ENCODE results near the gene PIN1.

The PIN1 gene

DNA sequence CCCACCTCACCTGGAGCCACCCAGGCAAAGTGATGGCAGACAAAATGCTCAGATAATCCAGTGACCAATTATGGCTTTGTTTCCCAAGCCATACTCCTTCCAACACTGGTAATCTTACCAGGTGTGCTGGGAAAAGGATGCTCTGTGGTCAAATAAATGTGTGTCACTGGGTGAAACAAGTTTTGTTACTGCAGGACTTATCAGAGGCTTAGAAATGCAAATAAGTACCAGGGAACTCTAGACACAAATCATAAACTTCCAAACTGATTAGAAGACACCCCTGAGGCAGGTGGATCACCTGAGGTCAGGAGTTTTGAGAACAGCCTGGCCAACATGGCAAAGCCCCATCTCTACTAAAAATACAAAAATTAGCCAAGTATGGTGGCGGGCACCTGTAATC is 26.4 kb downstream of the PIN1 start:
- Histone ChIP-seq H3K4me3 (ENCODE audit: low read length) (no peak overlapping the region), H3K36me3 (ENCODE audit: insufficient read depth, low read length) (no peaks in the 10 kb centered on the region), H3K9ac (ENCODE audit: low read depth, low read length) (no peak overlapping the region), H3K4me1 (ENCODE audit: control insufficient read depth, insufficient read depth, low read length) (no peaks in the 10 kb centered on the region), H3K27me3 (ENCODE audit: control insufficient read depth, insufficient read depth, low read length) (peaks cover 12% of the 10 kb centered on the region), H3K4me2 (ENCODE audit: low read length) (no peak overlapping the region), H3K9me3 (replicated peaks; ENCODE audit: low read length) (no peaks in the 10 kb centered on the region)

DNA sequence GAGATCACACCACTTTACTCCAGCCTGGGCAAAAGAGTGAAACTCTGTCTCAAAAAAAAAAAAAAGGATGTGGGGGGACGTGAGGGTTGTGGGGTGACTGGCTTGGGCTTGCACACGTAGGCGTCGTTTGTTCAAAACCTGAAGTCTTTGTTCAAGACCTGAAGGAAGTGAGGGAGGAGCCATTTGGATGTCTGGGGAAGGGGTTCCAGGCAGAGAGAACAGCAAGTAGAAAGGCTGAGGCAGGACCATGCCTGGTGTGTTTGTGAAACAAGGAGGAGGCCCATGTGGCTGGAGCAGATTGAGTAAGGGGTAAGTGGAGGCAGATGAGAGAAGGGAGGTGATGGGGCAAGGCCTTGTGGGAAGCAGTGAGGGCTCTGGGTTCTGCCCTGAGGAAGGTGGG is 27.8 kb downstream of the PIN1 start:
- Histone ChIP-seq H3K9me3 (replicated peaks; ENCODE audit: low read length) (no peaks in the 10 kb centered on the region), H3K36me3 (ENCODE audit: insufficient read depth, low read length) (no peaks in the 10 kb centered on the region), H3K4me3 (ENCODE audit: low read length) (no peak overlapping the region), H3K27me3 (ENCODE audit: control insufficient read depth, insufficient read depth, low read length) (peaks cover 20% of the 10 kb centered on the region), H3K9ac (ENCODE audit: low read depth, low read length) (no peak overlapping the region), H3K4me1 (ENCODE audit: control insufficient read depth, insufficient read depth, low read length) (no peaks in the 10 kb centered on the region), H3K4me2 (ENCODE audit: low read length) (no peak overlapping the region)

DNA sequence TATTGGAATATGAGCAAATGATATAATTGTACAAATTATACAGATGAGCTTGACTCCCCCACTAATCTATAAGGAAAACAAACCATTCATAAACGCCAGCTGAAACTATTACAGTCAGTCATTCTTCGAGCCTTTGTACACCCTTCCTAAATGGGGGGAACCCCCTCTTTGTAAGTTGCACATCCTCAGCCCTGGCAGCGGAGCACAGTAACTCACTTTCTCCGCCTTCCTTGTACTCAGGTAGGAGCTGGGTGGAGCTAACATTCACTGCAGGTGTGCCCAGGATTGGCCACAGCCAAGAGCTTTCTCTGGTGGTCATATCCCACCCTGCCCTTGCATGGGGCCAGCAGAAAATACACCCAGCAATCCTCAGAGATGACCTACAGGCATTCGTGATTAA is 28.6 kb downstream of the PIN1 start:
- H3K4me2 ChIP-seq (ENCODE audit: low read length): no peak overlapping the region
- peaks cover 20% of the 10 kb centered on the region for H3K27me3 ChIP-seq (ENCODE audit: control insufficient read depth, insufficient read depth, low read length)
- no peaks in the 10 kb centered on the region for H3K36me3 ChIP-seq (ENCODE audit: insufficient read depth, low read length)
- no peaks in the 10 kb centered on the region for H3K4me1 ChIP-seq (ENCODE audit: control insufficient read depth, insufficient read depth, low read length)
- no peaks in the 10 kb centered on the region for H3K9me3 ChIP-seq (replicated peaks; ENCODE audit: low read length)
- no peak overlapping the region for H3K9ac ChIP-seq (ENCODE audit: low read depth, low read length)
- H3K4me3 ChIP-seq (ENCODE audit: low read length): no peak overlapping the region

DNA sequence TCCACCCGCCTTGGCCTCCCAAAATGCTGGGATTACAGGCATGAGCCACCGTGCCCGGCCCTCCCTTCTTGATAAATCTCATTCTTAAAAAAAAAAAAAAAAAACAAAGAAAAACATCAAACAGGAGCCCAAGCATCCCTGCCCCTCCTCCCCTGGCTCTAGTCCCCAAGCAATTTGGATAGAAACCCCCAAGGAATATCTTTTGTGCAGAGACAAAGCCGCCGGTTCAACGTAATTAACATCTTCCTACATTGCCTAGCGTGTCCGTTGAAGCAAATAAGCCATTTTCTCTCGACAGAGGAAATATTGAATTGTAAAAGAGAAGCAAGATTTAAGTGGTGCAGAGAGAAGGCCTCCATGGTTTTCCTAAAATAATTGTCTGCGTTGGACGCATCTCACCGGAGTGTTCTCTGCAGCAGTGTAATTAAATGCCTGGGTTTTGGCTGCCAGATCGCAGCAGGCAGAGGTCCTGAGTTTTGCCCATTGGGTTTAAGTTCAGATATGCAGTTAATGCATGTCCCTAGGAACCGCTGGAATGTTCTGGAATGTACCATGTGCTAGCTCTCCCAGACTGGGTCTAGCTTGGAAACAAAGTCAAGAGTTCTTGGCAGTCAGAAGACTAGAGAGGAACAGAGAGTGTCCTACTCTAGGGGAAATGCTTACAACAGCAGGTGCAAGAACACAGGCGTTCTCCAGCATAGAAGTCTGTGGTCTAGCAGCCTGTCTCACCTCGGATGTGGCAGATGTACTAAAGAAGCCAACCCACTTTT is 30.8 kb downstream of the PIN1 start:
- Histone ChIP-seq H3K36me3 (ENCODE audit: insufficient read depth, low read length) (no peaks in the 10 kb centered on the region), H3K9me3 (replicated peaks; ENCODE audit: low read length) (no peaks in the 10 kb centered on the region), H3K4me3 (ENCODE audit: low read length) (no peak overlapping the region), H3K4me2 (ENCODE audit: low read length) (no peak overlapping the region), H3K4me1 (ENCODE audit: control insufficient read depth, insufficient read depth, low read length) (no peaks in the 10 kb centered on the region), H3K9ac (ENCODE audit: low read depth, low read length) (no peak overlapping the region), H3K27me3 (ENCODE audit: control insufficient read depth, insufficient read depth, low read length) (peaks cover 29% of the 10 kb centered on the region)

DNA sequence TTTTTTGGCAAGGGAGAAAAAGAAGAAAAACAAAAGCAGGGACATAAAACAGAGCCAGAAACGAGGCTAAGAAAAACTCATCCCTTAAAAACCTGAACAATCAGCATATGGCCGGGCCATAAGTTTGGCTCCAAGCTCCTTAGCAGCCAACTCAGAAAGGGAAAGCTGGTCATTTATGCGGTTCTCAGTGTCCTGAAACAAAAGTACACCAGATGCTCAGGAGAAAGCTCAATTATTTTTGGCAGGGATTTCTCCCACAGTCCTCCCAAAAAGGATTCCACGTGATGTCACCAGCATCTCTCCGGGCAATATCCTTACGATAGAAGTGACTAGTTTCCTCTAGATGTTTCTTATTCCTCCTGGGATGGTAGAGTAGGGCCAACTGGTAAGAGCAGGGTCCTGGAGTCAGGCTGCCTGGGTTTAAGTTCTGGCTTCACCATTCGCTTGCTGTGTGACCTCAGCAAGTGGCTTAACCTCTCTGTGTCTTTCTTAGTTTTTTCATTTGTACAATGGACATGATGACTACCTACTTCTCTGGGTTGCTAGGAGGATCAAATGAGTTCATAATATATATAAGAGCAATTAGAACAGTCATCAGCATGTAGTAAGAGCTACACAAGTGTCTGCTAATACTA is 34.0 kb downstream of the PIN1 start:
- H3K4me2 ChIP-seq (ENCODE audit: low read length): no peak overlapping the region
- H3K9ac ChIP-seq (ENCODE audit: low read depth, low read length): no peak overlapping the region
- H3K4me3 ChIP-seq (ENCODE audit: low read length): no peak overlapping the region
- H3K9me3 ChIP-seq (replicated peaks; ENCODE audit: low read length): no peaks in the 10 kb centered on the region
- peaks cover 26% of the 10 kb centered on the region for H3K27me3 ChIP-seq (ENCODE audit: control insufficient read depth, insufficient read depth, low read length)
- H3K4me1 ChIP-seq (ENCODE audit: control insufficient read depth, insufficient read depth, low read length): no peaks in the 10 kb centered on the region
- no peaks in the 10 kb centered on the region for H3K36me3 ChIP-seq (ENCODE audit: insufficient read depth, low read length)

DNA sequence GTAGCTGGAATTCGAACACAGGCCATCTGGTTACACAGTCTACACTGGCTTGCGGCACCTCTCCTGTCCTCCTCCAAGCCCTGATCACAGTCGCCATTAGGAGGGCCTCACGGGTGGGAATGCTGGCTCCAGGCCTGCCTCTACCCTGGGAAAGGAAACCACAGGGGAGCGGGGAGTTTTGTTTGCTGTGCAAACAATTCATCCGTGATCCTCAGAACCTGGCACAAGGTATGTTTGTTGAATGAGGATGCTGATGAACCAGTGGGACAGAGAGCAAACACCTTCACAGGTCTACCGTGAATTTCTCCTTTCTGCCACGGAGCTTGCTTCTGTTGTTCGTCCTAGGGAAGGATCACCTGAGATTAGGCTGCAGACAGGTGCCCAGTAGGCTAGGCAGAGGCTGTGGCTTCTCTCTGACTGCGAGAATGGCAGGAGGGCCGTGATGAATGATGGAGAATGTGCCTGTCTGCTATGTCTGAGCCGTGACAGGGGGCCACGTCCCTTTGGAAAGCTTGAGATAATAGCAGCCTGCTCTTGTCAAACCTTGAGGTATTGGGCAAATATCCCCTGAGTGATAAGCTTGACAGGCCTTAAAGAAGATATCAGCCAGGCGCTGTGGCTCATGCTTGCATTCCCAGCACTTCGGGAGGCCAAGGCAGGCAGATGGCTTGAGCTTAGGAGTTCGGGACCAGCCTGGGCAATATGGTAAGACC is 36.7 kb downstream of the PIN1 start:
- no peak overlapping the region for H3K9ac ChIP-seq (ENCODE audit: low read depth, low read length)
- no peak overlapping the region for H3K4me2 ChIP-seq (ENCODE audit: low read length)
- no peaks in the 10 kb centered on the region for H3K36me3 ChIP-seq (ENCODE audit: insufficient read depth, low read length)
- peaks cover 20% of the 10 kb centered on the region for H3K27me3 ChIP-seq (ENCODE audit: control insufficient read depth, insufficient read depth, low read length)
- no peaks in the 10 kb centered on the region for H3K4me1 ChIP-seq (ENCODE audit: control insufficient read depth, insufficient read depth, low read length)
- H3K9me3 ChIP-seq (replicated peaks; ENCODE audit: low read length): no peaks in the 10 kb centered on the region
- no peak overlapping the region for H3K4me3 ChIP-seq (ENCODE audit: low read length)

DNA sequence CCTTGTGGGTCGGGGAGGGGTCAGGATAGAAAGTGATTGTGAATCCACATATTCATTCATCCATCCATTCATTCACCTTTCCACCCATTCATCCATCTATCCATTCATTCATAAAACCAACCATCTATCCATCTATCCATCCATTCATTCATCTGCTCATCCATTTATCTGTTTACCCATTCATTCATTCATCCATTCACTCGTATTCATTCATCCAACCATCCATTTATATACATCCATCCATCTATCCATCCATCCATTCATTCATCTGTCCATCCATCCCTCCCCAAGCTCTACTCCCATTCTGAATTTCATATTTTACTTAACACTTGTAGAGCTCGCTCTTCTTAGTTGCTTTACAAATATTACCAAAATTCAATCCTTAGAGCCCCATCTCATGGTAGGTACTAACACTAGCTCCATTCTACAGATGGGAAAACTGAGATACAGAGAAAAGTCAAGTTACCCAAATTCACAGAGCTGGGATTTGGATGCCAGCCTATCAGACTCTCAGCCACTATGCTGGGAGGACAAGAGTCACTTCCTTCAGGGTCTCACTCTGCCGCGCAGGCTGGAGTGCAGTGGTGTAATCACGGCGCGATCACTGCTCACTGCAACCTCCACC is 37.6 kb downstream of the PIN1 start:
- H3K4me1 ChIP-seq (ENCODE audit: control insufficient read depth, insufficient read depth, low read length): peaks cover under 1% of the 10 kb centered on the region
- no peak overlapping the region for H3K9ac ChIP-seq (ENCODE audit: low read depth, low read length)
- peaks cover 15% of the 10 kb centered on the region for H3K27me3 ChIP-seq (ENCODE audit: control insufficient read depth, insufficient read depth, low read length)
- H3K9me3 ChIP-seq (replicated peaks; ENCODE audit: low read length): no peaks in the 10 kb centered on the region
- H3K4me3 ChIP-seq (ENCODE audit: low read length): no peak overlapping the region
- H3K4me2 ChIP-seq (ENCODE audit: low read length): no peak overlapping the region
- no peaks in the 10 kb centered on the region for H3K36me3 ChIP-seq (ENCODE audit: insufficient read depth, low read length)

DNA sequence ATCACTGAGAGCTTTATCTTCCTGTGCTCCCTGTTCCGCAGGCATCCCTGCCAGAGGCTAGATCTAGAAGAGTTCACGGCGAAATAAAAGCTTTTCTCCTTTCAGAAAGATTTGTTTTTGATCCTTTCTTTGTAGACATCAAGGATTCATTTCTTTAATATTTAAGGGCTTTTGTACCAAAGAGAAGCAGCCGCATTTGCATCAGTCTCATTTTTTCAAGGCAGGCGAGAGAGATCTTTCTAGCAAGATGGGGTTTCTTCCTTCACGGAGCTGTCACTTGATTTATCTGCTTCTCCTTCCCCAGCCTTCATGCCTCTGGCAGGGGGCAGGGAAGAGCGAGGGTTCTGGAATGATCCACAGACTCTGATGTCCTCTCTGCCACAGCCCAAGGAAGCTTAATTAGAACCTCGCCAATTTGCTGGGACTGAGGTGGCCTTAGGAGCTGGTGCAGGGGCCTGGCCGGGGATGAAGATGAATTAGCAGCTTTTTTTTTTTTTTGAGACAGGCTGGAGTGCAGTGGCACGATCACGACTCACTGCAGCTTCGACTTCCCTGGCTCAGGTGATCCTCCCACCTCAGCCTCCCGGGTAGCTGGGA is 40.0 kb downstream of the PIN1 start:
- Histone ChIP-seq H3K4me1 (ENCODE audit: control insufficient read depth, insufficient read depth, low read length) (peaks cover 5% of the 10 kb centered on the region), H3K27me3 (ENCODE audit: control insufficient read depth, insufficient read depth, low read length) (peaks cover 6% of the 10 kb centered on the region), H3K9me3 (replicated peaks; ENCODE audit: low read length) (no peaks in the 10 kb centered on the region), H3K9ac (ENCODE audit: low read depth, low read length) (no peak overlapping the region), H3K4me3 (ENCODE audit: low read length) (no peak overlapping the region), H3K36me3 (ENCODE audit: insufficient read depth, low read length) (no peaks in the 10 kb centered on the region), H3K4me2 (ENCODE audit: low read length) (no peak overlapping the region)

DNA sequence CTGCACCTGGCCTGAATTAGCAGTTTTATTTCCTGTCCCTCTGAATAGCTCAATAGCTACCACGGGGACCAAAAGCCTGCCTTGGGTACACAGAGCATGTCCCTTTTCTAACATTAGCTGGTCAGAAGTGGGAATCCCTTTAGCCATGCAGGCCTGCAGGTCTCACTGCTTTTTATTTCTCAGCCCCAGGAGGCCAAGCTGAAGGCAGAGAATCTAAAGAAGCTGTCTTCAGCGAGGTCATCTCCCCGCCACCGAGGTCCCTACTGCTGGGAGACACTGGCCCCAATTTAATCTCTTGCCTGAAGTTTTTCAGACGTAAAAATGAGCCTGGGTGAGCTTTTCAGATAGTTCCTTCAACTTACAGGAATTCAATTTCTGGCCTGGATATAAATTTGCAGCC is 40.7 kb downstream of the PIN1 start:
- H3K4me1 ChIP-seq (ENCODE audit: control insufficient read depth, insufficient read depth, low read length): peaks cover 5% of the 10 kb centered on the region
- peaks cover 8% of the 10 kb centered on the region for H3K27me3 ChIP-seq (ENCODE audit: control insufficient read depth, insufficient read depth, low read length)
- no peaks in the 10 kb centered on the region for H3K9me3 ChIP-seq (replicated peaks; ENCODE audit: low read length)
- no peaks in the 10 kb centered on the region for H3K36me3 ChIP-seq (ENCODE audit: insufficient read depth, low read length)
- H3K4me2 ChIP-seq (ENCODE audit: low read length): no peak overlapping the region
- no peak overlapping the region for H3K4me3 ChIP-seq (ENCODE audit: low read length)
- H3K9ac ChIP-seq (ENCODE audit: low read depth, low read length): no peak overlapping the region

DNA sequence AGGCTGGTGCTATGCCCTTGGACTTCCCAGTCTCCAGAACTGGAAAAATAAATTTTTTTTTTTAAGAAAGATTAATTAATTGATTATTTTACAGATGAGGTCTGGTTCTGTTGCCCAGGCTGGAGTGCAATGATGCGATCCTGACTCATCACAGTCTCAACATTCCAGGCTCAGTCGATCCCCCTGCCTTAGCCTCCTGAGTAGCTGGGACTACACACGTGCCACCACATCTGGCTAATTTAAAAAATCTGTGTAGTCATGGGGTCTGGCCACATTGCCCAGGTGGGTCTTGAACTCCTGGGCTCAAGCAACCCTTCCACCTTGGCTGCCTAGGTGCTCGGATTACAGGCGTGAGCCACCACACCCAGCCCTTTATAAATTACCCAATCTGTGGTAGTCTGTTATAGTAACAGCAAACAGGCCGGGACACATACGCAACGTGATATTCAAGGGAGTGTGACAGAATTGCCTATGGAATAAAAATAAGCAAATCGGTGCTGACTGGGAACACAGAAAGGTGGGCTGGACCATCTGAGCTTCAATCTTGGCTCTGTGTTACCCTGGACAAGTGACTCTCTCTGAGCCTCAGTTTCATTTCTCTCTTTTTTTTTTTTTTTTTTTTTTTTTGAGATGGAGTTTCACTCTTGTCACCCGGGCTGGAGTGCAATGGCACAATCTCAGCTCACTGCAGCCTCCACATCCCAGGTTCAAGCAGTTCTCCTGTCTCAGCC is 42.8 kb downstream of the PIN1 start:
- Histone ChIP-seq H3K4me1 (ENCODE audit: control insufficient read depth, insufficient read depth, low read length) (peaks cover 5% of the 10 kb centered on the region), H3K4me2 (ENCODE audit: low read length) (no peak overlapping the region), H3K4me3 (ENCODE audit: low read length) (no peak overlapping the region), H3K36me3 (ENCODE audit: insufficient read depth, low read length) (no peaks in the 10 kb centered on the region), H3K9ac (ENCODE audit: low read depth, low read length) (no peak overlapping the region), H3K9me3 (replicated peaks; ENCODE audit: low read length) (no peaks in the 10 kb centered on the region), H3K27me3 (ENCODE audit: control insufficient read depth, insufficient read depth, low read length) (peaks cover 9% of the 10 kb centered on the region)
